SKM-1 (cell line): Measurements from ENCODE around the gene MUC6.
A peak's percentile ranks its signal among the peaks of the same experiment; 100 is the strongest.

Source experiments
- DNase-seq: peaks from one replicate; lab custom pipeline; 2025; ENCODE audit not compliant: unreplicated experiment; lab: John Stamatoyannopoulos, UW

MUC6 gene

DNA sequence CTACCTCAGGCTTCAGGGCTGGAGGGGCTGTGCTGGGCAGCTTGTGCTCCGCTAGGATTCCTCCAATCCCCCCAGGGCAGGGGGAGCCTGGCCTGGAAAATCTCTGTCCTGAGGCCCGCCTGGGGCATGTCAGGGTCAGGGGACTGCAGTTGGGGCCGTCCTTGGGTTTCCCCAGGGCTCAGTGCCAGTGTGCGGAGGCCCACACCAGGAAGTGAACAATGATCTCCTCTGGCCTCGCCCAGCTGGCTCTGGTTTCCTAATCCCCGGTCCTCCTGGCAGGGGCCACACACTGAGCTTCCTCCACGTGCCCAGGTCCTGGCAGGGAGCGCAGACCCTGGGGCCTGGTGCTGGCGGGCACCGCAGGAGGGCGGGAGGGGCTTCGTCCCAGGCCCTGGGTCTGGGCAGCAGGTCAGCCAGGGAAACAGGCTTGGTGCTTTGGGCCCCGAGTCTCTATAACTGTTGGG is 36.8 kb upstream of the MUC6 start:
- no peak for DNase-seq

- no peak for DNase-seq
Measured at GRCh38 chr11:1072821-1073231, 36.3 kb upstream of the MUC6 start.

GRCh38 chr11:1072116-1072820 is 35.8 kb upstream of the MUC6 start:
- DNase-seq: no peak

GRCh38 chr11:1071571-1072115 is 35.1 kb upstream of the MUC6 start:
- DNase-seq: no peak

GRCh38 chr11:1070594-1071462 is 34.3 kb upstream of the MUC6 start:
- no peak for DNase-seq

DNA sequence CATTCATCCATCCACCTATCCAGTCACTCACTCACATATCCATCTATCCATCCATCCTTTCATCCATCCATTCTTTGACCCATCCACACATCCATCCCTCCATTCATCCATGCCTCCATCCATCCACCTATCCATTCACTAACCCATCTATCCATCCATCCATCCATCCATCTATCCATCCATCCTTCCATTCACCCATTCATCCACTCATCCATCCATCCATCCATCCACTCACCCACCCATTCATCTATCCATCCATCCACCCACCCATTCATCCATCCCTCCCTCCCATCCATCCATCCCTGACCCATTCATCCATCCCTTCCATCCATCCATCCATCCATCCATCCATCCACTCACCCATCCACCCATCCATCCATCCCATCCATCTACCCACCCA is 33.2 kb upstream of the MUC6 start:
- no peak for DNase-seq

- no peak for DNase-seq
Measured at GRCh38 chr11:1067812-1068496, 31.4 kb upstream of the MUC6 start.

GRCh38 chr11:1064167-1064566 is 27.6 kb upstream of the MUC6 start:
- DNase-seq: peak; percentile 26

DNA sequence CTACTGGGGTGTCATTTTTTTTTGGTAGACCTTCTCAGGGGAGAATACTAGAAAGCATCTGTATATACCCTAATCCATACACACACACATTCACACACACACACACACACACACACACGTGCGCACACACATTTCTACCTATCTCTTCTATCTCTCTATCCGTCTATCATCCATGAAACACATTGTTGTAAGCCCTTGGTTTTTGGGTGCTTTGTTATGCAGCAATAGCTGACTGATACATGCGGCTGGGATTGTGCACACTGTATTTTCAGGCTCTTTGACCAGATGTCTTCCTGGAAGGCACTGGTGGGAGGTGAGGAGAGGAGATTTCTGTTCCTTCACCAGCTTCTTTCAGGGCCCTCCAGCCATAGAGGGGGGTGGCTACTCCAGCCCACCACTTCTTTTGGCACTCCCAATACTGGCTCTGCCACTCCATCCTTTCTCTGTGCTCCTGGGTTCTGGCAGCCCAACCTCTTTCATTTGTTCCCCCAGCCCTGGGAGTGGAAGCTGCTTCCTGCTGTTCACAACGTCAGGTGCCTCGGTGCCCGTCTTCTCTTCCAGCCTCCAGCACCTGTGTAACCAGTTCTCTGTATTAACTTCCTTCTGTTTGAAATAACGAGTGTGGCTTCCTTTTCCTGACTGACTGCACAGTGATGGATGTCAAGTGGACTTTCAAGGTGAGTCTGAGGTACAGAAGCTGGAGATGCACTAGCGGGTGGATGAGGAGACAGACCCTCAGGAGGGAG is 25.7 kb upstream of the MUC6 start:
- DNase-seq: no peak

GRCh38 chr11:1060852-1061616 is 24.5 kb upstream of the MUC6 start:
- no peak for DNase-seq

DNA sequence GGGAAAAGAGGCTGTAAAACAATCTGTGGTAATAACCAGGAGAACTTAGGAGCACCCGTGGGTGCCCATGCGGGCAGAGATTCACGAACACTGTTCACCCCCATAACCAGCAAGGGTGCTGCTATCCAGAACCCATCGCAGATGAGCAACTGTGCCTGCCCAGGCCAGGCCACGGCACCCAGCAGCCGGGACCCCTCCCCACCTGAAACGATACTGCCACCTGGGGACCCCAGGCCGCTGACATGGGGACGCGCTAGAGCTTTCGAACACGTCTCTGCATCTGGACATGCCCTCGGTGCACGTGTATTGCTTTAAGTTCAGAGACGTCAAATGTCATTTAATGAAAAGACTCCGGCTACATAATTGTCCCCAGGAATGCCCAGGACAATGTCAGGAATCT is 23.9 kb upstream of the MUC6 start:
- DNase-seq: no peak

GRCh38 chr11:1059759-1060158 is 23.2 kb upstream of the MUC6 start:
- DNase-seq: no peak

DNA sequence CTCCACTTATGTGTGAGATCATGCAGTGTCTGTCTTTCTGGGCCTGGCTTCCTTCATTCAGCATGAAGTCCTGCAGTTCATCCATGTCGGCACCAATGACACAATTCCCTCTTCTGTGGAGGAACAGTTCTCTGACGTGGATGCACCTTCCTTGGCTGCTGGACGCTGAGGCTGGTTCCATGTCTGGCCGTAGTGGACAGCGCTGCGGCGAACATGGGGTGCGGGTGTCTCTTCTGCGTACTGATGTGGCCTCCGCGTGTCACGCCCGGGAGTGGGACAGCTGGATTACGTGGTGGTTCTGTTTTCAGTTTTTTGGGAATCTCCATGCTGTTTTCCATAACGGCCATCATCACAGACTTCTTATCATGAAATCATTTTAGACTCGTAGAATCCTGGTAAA is 21.3 kb upstream of the MUC6 start:
- DNase-seq: no peak

DNA sequence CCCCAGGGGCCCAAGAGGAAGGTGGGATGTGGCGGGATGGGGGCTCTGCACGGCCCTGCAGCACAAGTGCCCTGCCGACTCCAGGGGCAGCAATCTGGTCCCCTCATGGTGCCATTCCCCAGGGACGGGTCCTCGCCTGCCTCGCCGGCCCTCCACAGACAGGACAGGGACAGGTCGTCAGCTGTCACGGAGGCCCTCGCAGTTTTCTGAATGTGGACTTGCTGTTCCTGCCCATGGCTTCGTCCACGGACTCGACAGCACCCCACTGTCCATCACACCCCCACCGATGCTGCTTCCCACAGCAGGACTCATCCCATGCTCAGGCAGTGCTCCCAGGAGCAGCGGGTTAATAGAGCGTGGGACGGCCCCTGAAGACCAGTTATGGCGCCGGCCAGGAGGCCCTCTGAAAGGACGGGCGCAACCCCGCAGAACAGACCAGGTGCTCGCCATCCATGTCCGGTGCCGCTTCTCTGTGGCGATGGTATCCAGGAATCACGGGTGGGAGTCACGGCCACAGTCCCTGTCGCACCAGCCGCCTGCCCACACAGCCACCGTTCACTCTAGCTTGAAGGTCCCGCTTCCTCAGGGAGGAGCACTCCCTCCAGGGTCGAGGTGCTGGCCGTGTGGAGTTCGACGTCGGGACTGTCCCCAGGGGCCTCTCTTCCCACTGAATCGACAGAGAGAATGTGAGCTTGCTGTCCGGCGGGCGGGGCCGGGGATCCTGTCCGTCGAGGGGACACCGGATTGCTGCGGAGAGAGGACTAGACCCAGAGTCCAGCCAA is 19.7 kb upstream of the MUC6 start:
- DNase-seq: no peak

DNA sequence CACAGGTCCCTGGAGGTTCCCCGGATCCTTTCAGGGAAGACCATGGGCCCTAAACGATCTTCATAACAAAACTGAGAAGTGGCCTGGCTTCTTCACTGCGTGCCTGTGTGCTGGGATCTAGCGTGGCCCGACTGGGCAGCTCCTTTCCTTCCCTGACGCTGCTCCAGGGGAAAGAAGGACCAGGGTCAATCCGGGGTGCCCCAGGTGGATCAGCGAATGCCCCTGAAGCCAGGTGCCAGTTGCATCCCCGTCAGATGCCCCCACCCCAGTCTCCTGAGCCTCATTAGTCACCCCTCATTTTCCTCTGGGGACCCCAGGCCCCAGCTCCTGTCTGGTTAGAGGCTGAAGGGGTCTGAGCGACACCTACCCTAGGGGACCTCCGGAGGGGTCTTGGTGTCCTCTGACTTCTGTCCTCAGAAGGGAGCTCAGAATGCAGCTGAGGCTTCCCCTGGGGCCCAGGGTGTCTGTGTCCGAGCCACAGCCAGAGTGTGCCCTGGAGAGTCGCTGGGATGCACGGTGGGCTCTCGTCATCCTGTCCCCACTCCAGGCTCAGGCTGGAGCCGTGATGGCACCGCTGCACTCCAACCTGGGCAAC is 18.7 kb upstream of the MUC6 start:
- DNase-seq: no peak

- DNase-seq: no peak
Measured at GRCh38 chr11:1054143-1055108, 17.9 kb upstream of the MUC6 start.

DNA sequence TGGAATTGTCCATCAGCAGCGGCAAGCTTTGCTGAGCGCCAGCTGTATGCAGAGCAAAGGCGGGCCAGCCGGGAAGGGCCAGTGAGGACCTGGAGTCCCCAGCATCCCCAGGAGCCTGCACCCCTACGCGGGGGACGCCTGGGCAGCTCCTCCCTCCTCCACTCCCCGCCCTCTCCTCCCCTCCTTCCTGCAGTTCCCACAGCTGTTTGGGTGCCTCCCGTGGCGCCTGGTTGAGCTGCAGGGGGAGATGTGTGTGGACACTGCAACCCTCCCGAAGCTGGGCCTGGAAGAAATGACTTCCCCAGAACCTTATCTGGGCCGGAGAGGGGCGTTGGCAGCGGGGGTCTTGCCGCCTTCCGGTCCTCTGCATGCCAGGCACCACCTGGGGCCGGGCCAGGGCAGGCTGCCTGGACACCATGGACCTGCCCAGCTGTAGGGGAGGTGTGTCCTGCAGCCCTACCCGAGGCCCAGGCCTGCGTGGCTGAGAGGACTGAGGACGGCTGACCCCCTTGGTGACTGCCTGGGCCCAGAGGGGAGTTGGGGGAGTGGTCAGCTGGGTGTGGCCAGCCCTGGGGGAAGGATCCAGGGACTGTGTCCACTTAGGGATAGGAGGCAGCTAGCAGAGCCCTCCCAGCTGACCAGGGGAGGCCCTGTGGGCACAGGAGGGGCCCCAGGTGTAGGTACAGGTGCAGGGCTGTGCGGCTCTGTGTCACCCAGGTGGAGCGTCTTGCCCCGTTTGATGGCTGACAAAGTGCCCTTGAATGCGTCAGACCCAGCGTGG is 16.8 kb upstream of the MUC6 start:
- DNase-seq: no peak
